NAMALWA (cell line): ENCODE measurements around the gene KMT5B.

Source experiments
- DNase-seq: peaks from one replicate; pipeline ENCODE4 v3.0.0-alpha.2; 2015; ENCODE audit warnings: low spot score

KMT5B gene

GRCh38 chr11:68117853-68118470, 95.1 kb downstream of the KMT5B start:
- DNase-seq: no peak

- DNase-seq: no peak
These were observed 96.1 kb downstream of the KMT5B start for GRCh38 chr11:68116974-68117373.

GRCh38 chr11:68116126-68116525, 97.0 kb downstream of the KMT5B start:
- DNase-seq: no peak

GRCh38 chr11:68115285-68115684, 97.8 kb downstream of the KMT5B start:
- no peak for DNase-seq

GRCh38 chr11:68113986-68114385, 99.1 kb downstream of the KMT5B start:
- no peak for DNase-seq

GRCh38 chr11:68107689-68108088, 105.4 kb downstream of the KMT5B start:
- DNase-seq: no peak

- no peak for DNase-seq
These were observed 106.7 kb downstream of the KMT5B start for GRCh38 chr11:68106165-68106940.
